PFSK-1 (cell line): ENCODE data around the gene PLXNC1.

ENCODE experiments used
- REST ChIP-seq, 2 experiments: IDR thresholded peaks; 2 replicates each; pipeline versions ENCODE4 v1.6.1 to v1.8.0; 2011 to 2012; ENCODE audit warnings: low read depth in 2 of 2, low read length in 2 of 2, control low read depth in 1 of 2, inconsistent platforms in 1 of 2, mild to moderate bottlenecking in 1 of 2, moderate library complexity in 1 of 2; ENCODE audit not compliant: insufficient read depth in 1 of 2
- SIN3A ChIP-seq: IDR thresholded peaks from 2 replicates; pipeline ENCODE4 v1.6.1; 2012; ENCODE audit warnings: mild to moderate bottlenecking, low read length, moderate library complexity, borderline replicate concordance; ENCODE audit not compliant: insufficient read depth
- TAF1 ChIP-seq: IDR thresholded peaks from 2 replicates; pipeline ENCODE4 v1.6.1; 2012; ENCODE audit warnings: low read length, control low read depth, borderline replicate concordance; ENCODE audit not compliant: insufficient read depth

GRCh38 chr12:94205822-94206221 is 57.4 kb downstream of the PLXNC1 start:
- no peak for TF ChIP-seq REST (IDR thresholded peaks at IDR 0.05; ENCODE audit: insufficient read depth in 1 of 2, low read depth in 2 of 2, low read length in 2 of 2)
- no peak for TF ChIP-seq TAF1
- TF ChIP-seq SIN3A, result no peak
